Esophagus mucosa (tissue), 1 donor: ENCODE results near the gene IL1R1. TPM values are rescaled to one million over a fixed set of nuclear protein-coding genes. Genes with fewer than 3 reads are reported as not detected.
A peak's percentile ranks its signal among the peaks of the same experiment; 100 is the strongest.

Source experiments
- ATAC-seq: fragments of 200-7000 bp; cut with Tn5 transposase; one replicate; pipeline ENCODE4 v1.9.1; 2020
- total RNA-seq: library from RNA; stranded (reverse); gene quantifications from one replicate; pipeline ENCODE4 v1.2.4, GENCODE V29; 2023
- donor health status: DM: yes; HTN: yes; CAD: no.

Gene IL1R1
- total RNA-seq, 1 donor from 2014 or later: 19.1 TPM

- no peak for ATAC-seq
These were observed 66.2 kb downstream of the IL1R1 start for GRCh38 chr2:102208774-102209173.

- no peak for ATAC-seq
These were observed 66.9 kb downstream of the IL1R1 start for GRCh38 chr2:102209474-102209873.

- ATAC-seq: no peak
These were observed 74.5 kb downstream of the IL1R1 start for GRCh38 chr2:102217032-102217431.

DNA sequence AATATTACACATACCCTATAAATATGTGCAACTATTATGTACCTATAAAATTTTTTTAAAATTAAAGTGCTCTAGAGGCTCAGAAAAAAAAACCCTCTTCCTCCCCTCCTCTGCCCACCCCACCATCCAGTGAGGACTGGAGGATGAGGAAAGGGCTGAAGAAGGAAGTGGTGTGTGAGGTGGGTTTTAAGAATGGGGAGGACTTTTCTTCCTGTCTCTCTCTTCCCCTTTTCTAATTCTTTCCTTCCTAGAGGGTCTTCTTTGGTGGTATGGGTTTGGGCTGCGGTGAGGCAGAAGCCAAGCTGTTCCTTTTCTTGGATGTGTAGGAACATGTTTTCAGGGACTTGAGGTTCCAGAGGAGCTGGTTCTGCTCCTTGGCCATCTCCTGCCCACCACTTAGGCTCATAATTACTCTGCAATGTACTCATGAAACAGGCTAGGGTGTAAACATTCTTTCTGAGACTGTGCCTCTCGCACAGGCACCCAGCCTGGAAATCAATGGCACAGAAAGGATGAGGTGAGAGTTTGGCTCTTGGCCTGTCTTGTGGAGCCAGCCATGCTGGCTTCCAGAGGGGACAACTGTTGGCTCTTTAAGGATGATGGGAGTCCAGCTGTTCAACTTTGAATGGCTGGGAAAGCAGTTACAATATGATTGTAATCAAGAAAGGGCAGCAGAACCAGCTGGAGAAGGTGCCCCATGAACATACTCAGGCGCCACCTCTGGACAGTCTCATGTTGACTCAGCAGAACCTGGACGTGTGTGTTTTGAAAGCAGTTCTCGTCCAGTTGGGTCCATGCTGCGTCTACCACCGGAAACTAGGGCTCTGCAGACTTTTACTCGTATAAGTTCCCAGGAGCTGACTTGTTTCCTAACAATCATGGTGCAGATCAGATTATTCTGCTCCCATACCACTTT is 82.5 kb downstream of the IL1R1 start:
- ATAC-seq: peak; percentile 43

DNA sequence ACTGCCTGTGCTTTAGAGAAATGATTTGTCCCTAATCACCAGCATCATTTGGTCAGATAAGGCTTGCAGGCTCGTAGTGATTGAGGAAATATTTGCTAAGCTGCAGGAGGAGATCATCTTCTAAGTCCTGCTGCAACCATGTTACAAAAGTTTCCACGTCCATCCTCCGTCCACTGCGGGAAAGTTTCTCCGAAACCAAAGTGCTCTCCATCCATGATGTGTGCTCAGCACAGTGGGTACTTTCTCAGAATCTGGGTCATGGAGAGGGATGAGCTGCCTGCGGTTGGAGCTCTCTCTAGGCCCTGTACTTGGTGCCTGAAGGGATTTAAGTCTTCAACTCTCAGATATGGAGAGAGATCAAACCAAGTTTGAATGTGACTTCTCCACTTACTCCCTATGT is 83.6 kb downstream of the IL1R1 start:
- no peak for ATAC-seq

DNA sequence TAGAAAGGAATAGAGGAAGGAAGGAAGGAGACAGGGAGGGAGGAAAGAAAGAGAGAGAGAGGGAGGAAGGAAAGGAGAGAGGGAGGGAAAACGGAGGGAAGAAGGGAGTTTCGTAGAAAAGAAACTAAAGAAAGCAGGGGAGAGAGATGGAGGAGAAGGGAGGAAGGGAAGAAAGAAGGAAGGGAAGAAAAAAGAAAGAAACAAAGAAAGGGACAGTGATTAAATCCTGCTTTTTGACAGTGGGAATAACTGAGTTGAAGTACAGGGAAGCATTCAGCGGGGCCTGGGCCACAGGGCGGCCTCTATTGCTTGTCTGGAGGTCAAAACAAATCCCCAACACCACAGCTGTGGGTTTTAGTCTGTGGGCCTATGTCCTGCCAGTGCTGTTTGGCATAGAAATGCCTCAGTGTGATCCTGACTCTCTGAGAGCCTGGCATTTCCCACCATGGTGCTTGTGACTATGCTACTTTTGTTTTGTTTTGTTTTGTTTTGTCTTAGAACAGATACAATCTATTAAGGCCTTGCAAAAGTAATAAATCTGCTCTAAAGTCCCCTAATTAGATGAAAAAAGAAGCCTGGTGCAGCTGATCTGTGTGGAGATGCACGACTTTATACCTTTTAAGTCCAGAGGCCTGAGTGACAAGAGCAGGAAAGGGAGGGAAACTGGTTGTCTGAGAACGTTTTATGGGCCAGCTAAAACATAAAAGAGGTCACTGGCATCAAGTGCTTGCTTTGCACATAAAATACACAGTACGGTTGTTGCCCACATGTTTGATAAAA is 84.3 kb downstream of the IL1R1 start:
- no peak for ATAC-seq

GRCh38 chr2:102229141-102229769 is 86.7 kb downstream of the IL1R1 start:
- peak; percentile 41 for ATAC-seq

Other genes starting within 250 kb of the IL1R1 start
- 19.0 TPM for gene IL1R2, start 150.8 kb upstream of the IL1R1 start, total RNA-seq
- 8.1 TPM for gene IL1RL2, start 44.3 kb downstream of the IL1R1 start, total RNA-seq
- 2.8 TPM for gene IL1RL1, start 168.8 kb downstream of the IL1R1 start, total RNA-seq
- 1.1 TPM for gene IL18R1, start 213.1 kb downstream of the IL1R1 start, total RNA-seq